Sigmoid colon (tissue), 4 donors: ENCODE data around the gene SLC6A4.

Source experiments
- EP300 ChIP-seq, 4 donors: sonication (generic); formaldehyde crosslinking; IDR thresholded peaks; one replicate each; pipeline ENCODE4 v1.6.1; 2017; ENCODE audit warnings: antibody characterized with exemption in 4 of 4
- POLR2A ChIP-seq, 2 donors: fragments of 450-650 bp; IDR thresholded peaks; one replicate each; pipeline ENCODE4 v1.6.1; 2016; ENCODE audit warnings: antibody characterized with exemption in 2 of 2, mild to moderate bottlenecking in 2 of 2, moderate library complexity in 2 of 2
- POLR2AphosphoS5 ChIP-seq, 4 donors: sonication (generic); formaldehyde crosslinking; IDR thresholded peaks; one replicate each; pipeline ENCODE4 v1.6.1; 2017; ENCODE audit warnings: antibody characterized with exemption in 4 of 4
- TF ChIP-seq, protein P1 (sequence below), 4 experiments: fragments of 450-650 bp in 3 of 4; fragments of 200-600 bp in 1 of 4; IDR thresholded peaks; one replicate each; pipeline ENCODE4 v1.5.1; 2016 to 2019; ENCODE audit warnings: antibody characterized with exemption in 4 of 4, mild to moderate bottlenecking in 3 of 4, moderate library complexity in 2 of 4

DNA sequence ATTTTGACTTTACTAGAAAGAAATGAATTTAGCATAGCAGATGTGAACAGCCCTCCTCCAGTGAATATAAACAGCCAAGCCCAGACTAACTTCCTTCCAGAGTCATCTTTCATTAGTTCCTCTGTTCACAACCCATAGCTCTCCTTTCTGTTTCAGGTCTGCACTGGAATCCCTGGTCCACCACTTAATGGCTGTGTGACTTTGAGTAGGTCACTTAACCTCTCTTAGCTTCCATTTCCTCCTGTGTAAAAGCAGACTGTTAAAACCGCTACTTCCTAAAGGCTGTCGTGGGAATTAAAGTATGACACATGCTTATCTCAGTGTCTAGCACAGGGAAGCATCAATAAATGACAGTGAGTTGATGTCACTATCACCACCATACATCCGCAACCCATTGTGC, 7.5 kb downstream of the SLC6A4 start:
- TF ChIP-seq, protein P1, sequence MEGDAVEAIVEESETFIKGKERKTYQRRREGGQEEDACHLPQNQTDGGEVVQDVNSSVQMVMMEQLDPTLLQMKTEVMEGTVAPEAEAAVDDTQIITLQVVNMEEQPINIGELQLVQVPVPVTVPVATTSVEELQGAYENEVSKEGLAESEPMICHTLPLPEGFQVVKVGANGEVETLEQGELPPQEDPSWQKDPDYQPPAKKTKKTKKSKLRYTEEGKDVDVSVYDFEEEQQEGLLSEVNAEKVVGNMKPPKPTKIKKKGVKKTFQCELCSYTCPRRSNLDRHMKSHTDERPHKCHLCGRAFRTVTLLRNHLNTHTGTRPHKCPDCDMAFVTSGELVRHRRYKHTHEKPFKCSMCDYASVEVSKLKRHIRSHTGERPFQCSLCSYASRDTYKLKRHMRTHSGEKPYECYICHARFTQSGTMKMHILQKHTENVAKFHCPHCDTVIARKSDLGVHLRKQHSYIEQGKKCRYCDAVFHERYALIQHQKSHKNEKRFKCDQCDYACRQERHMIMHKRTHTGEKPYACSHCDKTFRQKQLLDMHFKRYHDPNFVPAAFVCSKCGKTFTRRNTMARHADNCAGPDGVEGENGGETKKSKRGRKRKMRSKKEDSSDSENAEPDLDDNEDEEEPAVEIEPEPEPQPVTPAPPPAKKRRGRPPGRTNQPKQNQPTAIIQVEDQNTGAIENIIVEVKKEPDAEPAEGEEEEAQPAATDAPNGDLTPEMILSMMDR (IDR thresholded peaks at IDR 0.05): no peak
- TF ChIP-seq POLR2AphosphoS5 (IDR thresholded peaks at IDR 0.05): no peak
- no peak for TF ChIP-seq EP300 (IDR thresholded peaks at IDR 0.05)
- no peak for TF ChIP-seq POLR2A (IDR thresholded peaks at IDR 0.05)
